Lower leg skin (tissue), 4 donors: ENCODE data around the gene FBN1. TPM values are rescaled to one million over a fixed set of nuclear protein-coding genes. Genes with fewer than 3 reads are reported as not detected.

Experiments used
- DNase-seq, 2 donors: peaks; one replicate each; pipeline ENCODE4 v3.0.0-alpha.2; 2019; ENCODE audit warnings: low spot score in 2 of 2
- H3K4me3 ChIP-seq: fragments of 200-600 bp; sonication (generic); 2 replicates; pipeline ENCODE4 v1.5.1; 2017; ENCODE audit warnings: mild to moderate bottlenecking, low read depth; ENCODE audit not compliant: poor library complexity, severe bottlenecking
- POLR2A ChIP-seq, 2 donors: fragments of 450-650 bp; IDR thresholded peaks; one replicate each; pipeline ENCODE4 v1.6.1; 2016 to 2017; ENCODE audit warnings: antibody characterized with exemption in 2 of 2, mild to moderate bottlenecking in 1 of 2, moderate library complexity in 1 of 2
- WGBS, 2 donors: methylation state at CpG; one replicate each; pipeline ENCODE4 v1.1.5; 2018; 5-methylcytosine and 5-hydroxymethylcytosine counted together
- intact Hi-C: fragments of 100-400 bp; cut with DNase I; formaldehyde crosslinking; loops from one replicate; pipeline ENCODE4 v1.15.0; 2023; ENCODE audit warnings: low total_unique reads
- total RNA-seq, 4 donors: library from RNA; depleted of rRNA; stranded (reverse); fragments of >200 nt; gene quantifications; one replicate each; pipeline ENCODE4 v1.1.0, GENCODE V29; 2016
- TF ChIP-seq, protein P1 (sequence below), 3 donors: fragments of 450-650 bp; IDR thresholded peaks; one replicate each; pipeline ENCODE4 v1.5.1; 2016; ENCODE audit warnings: antibody characterized with exemption in 3 of 3, mild to moderate bottlenecking in 3 of 3, moderate library complexity in 2 of 3

FBN1 gene
- total RNA-seq, 4 donors from 2014 or later = 15.0 to 59.3 (median 24.0) TPM

DNA sequence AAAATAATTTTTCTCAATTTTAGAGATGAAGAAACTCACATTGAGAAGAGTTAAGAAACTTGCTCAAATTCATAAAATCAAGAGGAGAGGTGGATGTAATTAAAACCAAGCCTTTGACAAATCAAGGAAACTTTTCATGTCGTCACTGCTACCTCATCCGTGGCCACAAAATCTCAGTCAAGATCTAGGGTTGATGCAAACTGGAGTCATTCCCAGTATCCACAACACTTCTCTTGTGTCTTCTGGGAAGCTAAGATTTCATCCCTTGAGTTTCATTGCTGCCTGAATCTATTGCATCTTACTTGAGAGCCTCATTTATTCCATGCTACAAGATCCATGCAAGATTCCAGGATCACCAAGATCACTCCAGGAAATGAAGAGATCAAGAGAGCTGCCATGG, 5.4 kb upstream of the FBN1 start:
- no peak overlapping the region for H3K4me3 ChIP-seq
- intact Hi-C loops = no loop called here
- WGBS, 2 donors = 88 to 90% methylated on average over 2 of the region's 2 CpGs
- no peak for TF ChIP-seq POLR2A (IDR thresholded peaks at IDR 0.05)
- TF ChIP-seq, protein P1, sequence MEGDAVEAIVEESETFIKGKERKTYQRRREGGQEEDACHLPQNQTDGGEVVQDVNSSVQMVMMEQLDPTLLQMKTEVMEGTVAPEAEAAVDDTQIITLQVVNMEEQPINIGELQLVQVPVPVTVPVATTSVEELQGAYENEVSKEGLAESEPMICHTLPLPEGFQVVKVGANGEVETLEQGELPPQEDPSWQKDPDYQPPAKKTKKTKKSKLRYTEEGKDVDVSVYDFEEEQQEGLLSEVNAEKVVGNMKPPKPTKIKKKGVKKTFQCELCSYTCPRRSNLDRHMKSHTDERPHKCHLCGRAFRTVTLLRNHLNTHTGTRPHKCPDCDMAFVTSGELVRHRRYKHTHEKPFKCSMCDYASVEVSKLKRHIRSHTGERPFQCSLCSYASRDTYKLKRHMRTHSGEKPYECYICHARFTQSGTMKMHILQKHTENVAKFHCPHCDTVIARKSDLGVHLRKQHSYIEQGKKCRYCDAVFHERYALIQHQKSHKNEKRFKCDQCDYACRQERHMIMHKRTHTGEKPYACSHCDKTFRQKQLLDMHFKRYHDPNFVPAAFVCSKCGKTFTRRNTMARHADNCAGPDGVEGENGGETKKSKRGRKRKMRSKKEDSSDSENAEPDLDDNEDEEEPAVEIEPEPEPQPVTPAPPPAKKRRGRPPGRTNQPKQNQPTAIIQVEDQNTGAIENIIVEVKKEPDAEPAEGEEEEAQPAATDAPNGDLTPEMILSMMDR (IDR thresholded peaks at IDR 0.05) = no peak
- DNase-seq = no peak

DNA sequence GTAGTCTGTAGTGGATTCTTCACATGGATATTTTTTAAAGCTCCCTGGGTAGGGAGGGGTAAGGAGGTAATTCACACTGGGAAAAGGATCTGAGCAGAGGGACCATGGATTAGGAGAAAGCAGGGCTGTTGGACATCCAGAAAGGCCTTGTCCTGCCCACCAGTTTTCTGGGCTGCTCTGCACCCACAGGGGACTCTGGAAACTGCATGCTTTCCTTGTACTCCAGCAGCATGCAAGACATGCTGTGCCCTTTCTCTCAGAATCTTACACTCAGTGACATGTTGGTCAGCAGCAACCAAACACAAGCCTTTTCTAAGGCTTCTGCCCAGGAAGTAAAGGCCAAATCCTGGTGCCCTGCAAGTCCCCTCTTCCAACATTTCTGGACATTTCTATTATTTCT, 2.5 kb upstream of the FBN1 start:
- TF ChIP-seq, protein P1 (IDR thresholded peaks at IDR 0.05) = no peak
- no peak for TF ChIP-seq POLR2A (IDR thresholded peaks at IDR 0.05)
- intact Hi-C loops = no loop called here
- no peak for DNase-seq

GRCh38 chr15:48646331-48646730, 822 bp upstream of the FBN1 start:
- intact Hi-C loops = no loop called here
- peak overlapping the region; percentile 51 for H3K4me3 ChIP-seq
- no peak for TF ChIP-seq POLR2A (IDR thresholded peaks at IDR 0.05)
- TF ChIP-seq, protein P1 (IDR thresholded peaks at IDR 0.05) = no peak
- WGBS, 2 donors = 35 to 51% methylated on average over 10 of the region's 11 CpGs
- no peak for DNase-seq

More for the DNA sequence above, 2.5 kb upstream of the FBN1 start:
- H3K4me3 ChIP-seq = no peak overlapping the region

- no peak for TF ChIP-seq POLR2A (IDR thresholded peaks at IDR 0.05)
- TF ChIP-seq, protein P1 (IDR thresholded peaks at IDR 0.05) = no peak
- 0% methylated on average over 40 to 47 of the region's 79 CpGs for WGBS, 2 donors
- DNase-seq = peak in 1 of 2 donors; percentile 90
- peak overlapping the region; percentile 51 for H3K4me3 ChIP-seq
- intact Hi-C loops = no loop called here
Measured at GRCh38 chr15:48644827-48645557, 517 bp downstream of the FBN1 start.

DNA sequence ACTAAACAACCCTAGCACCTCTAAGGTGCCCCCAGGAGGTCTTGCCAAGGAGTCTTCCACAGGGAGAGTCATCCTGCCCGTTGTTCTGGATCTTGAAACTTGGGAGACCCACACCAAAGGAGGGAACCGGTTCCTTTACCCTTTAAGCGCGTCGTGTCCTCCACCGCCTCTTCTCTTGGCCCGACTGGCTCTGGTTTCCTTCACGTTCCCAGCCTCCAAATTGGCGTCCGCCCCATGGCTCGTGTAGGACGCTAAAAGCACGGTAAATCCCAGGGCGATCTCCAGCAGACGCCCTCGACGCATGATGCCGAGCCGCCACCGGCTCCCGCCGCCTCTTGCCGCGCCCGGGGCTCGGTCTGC, 1.1 kb downstream of the FBN1 start:
- TF ChIP-seq POLR2A (IDR thresholded peaks at IDR 0.05) = no peak
- TF ChIP-seq, protein P1 (IDR thresholded peaks at IDR 0.05) = no peak
- WGBS, 2 donors = 0 to 2% methylated on average over 14 to 26 of the region's 26 CpGs
- H3K4me3 ChIP-seq = peak overlapping the region; percentile 51
- intact Hi-C loops = no loop called here
- DNase-seq = no peak
